Endothelial cell of umbilical vein (primary cell): ENCODE measurements around the gene C11orf65. TPM values are rescaled to one million over a fixed set of nuclear protein-coding genes. Genes with fewer than 3 reads are reported as not detected.

Experiments used
- BruUV-seq: library from RNA; stranded (reverse); fragments of 400-500 nt; replicated peaks from 2 replicates; lab custom pipeline; 2021; lab: Mats Ljungman, UMichigan
- CTCF ChIA-PET: fragments of 300-600, 350-600 bp; sonication (Branson Sonifier 250); formaldehyde crosslinking; loops from one replicate; lab custom pipeline; 2021; ENCODE audit warnings: antibody characterized with exemption, inconsistent platforms; lab: Charles Lee
- POLR2A ChIA-PET: fragments of 300-600, 350-600 bp; sonication (Branson Sonifier 250); formaldehyde crosslinking; loops from one replicate; lab custom pipeline; 2021; ENCODE audit warnings: antibody characterized with exemption, inconsistent platforms; lab: Charles Lee
- DNase-seq: peaks from one replicate; pipeline ENCODE4 v3.0.0-alpha.2; 2011; ENCODE audit warnings: low read depth, low spot score
- FAIRE-seq: peaks from 2 replicates; lab custom pipeline; 2011; peaks lifted over from hg19 to GRCh38; lab: Jason Lieb, UNC
- H2AFZ ChIP-seq: 2 replicates; pipeline ENCODE4 v1.6.0; 2012; ENCODE audit warnings: low read depth, low read length, control low read depth, inconsistent platforms
- H3K27ac ChIP-seq: 2 replicates; pipeline ENCODE4 v1.5.1; 2011; ENCODE audit warnings: low read depth, mild to moderate bottlenecking, control low read depth, low read length, moderate library complexity; ENCODE audit not compliant: insufficient read depth
- H3K27me3 ChIP-seq, 2 experiments: 2 replicates each; pipeline versions ENCODE4 v1.6.0 to v1.6.1; 2011; ENCODE audit warnings: low read length in 2 of 2, mixed read lengths in 1 of 2; ENCODE audit not compliant: control insufficient read depth in 2 of 2, insufficient read depth in 2 of 2
- H3K36me3 ChIP-seq, 2 experiments: 2 replicates in 1 of 2; 3 replicates in 1 of 2; pipeline ENCODE4 v1.5.1; 2011; ENCODE audit warnings: low read length in 2 of 2, mild to moderate bottlenecking in 1 of 2, moderate library complexity in 1 of 2; ENCODE audit not compliant: control insufficient read depth in 2 of 2, insufficient read depth in 2 of 2; ENCODE audit errors: extremely low read depth in 1 of 2
- H3K4me1 ChIP-seq: 3 replicates; pipeline ENCODE4 v1.5.1; 2011; ENCODE audit warnings: mild to moderate bottlenecking, low read length; ENCODE audit not compliant: control insufficient read depth, insufficient read depth; ENCODE audit errors: extremely low read depth
- H3K4me2 ChIP-seq: 2 replicates; pipeline ENCODE4 v1.6.1; 2011; ENCODE audit warnings: low read length, control low read depth, mixed read lengths; ENCODE audit not compliant: insufficient read depth
- H3K4me3 ChIP-seq, 3 experiments: fragments of 200-600 bp in 1 of 3; sonication (generic), shearing (Covaris generic) in 1 of 3; replicated peaks in 1 of 3; 2 replicates each; pipeline ENCODE4 v1.5.1; 2011 to 2016; ENCODE audit warnings: control low read depth in 3 of 3, low read length in 3 of 3, mild to moderate bottlenecking in 2 of 3, inconsistent platforms in 1 of 3, low read depth in 1 of 3, moderate library complexity in 1 of 3; ENCODE audit not compliant: insufficient read depth in 1 of 3
- H3K79me2 ChIP-seq: 2 replicates; pipeline ENCODE4 v1.6.0; 2012; ENCODE audit warnings: low read length, inconsistent platforms; ENCODE audit not compliant: control insufficient read depth, insufficient read depth
- H3K9ac ChIP-seq: replicated peaks from 2 replicates; pipeline ENCODE3; 2011; ENCODE audit warnings: low read length, control low read depth; ENCODE audit not compliant: insufficient read depth; ENCODE audit errors: extremely low read depth
- H3K9me1 ChIP-seq: replicated peaks from 3 replicates; pipeline ENCODE4 v1.6.0; 2011; ENCODE audit warnings: mild to moderate bottlenecking, low read length; ENCODE audit not compliant: control insufficient read depth, insufficient read depth; ENCODE audit errors: extremely low read depth
- H3K9me3 ChIP-seq: replicated peaks from 2 replicates; pipeline ENCODE4 v1.5.1; 2012; ENCODE audit warnings: low read length, inconsistent platforms; ENCODE audit not compliant: control insufficient read depth, insufficient read depth
- H4K20me1 ChIP-seq: replicated peaks from 2 replicates; pipeline ENCODE3; 2011; ENCODE audit warnings: mild to moderate bottlenecking, low read length; ENCODE audit not compliant: control insufficient read depth, insufficient read depth; ENCODE audit errors: extremely low read depth
- EZH2 ChIP-seq: IDR thresholded peaks from 2 replicates; pipeline ENCODE4 v1.6.1; 2012; ENCODE audit warnings: borderline replicate concordance, low read depth, mild to moderate bottlenecking, moderate library complexity, low read length, inconsistent platforms; ENCODE audit not compliant: severe bottlenecking
- FOS ChIP-seq: IDR thresholded peaks from 2 replicates; pipeline ENCODE4 v1.6.1; 2011; ENCODE audit warnings: mild to moderate bottlenecking, low read length, moderate library complexity, borderline replicate concordance; ENCODE audit not compliant: insufficient read depth
- GATA2 ChIP-seq: IDR thresholded peaks from 2 replicates; pipeline ENCODE4 v1.7.0; 2011; ENCODE audit warnings: low read depth, mild to moderate bottlenecking, moderate library complexity, mixed read lengths, low read length; ENCODE audit not compliant: insufficient read length, insufficient read depth
- JUN ChIP-seq: IDR thresholded peaks from 2 replicates; pipeline ENCODE4 v1.6.1; 2011; ENCODE audit warnings: borderline replicate concordance, low read depth; ENCODE audit not compliant: insufficient read length, insufficient read depth
- MYC ChIP-seq: IDR thresholded peaks from one replicate; pipeline ENCODE4 v1.6.1; 2011; ENCODE audit warnings: mild to moderate bottlenecking, low read depth, low read length
- POLR2A ChIP-seq: IDR thresholded peaks from 2 replicates; pipeline ENCODE4 v1.6.1; 2012; ENCODE audit warnings: low read depth, mild to moderate bottlenecking, control low read depth, low read length
- POLR2AphosphoS5 ChIP-seq: IDR thresholded peaks from 2 replicates; pipeline ENCODE4 v1.6.1; 2012; ENCODE audit warnings: low read depth, mild to moderate bottlenecking, control low read depth, low read length, moderate library complexity; ENCODE audit not compliant: insufficient read depth
- dilution Hi-C: fragments of 300-500 bp; cut with MboI; formaldehyde crosslinking; loops from one replicate; pipeline ENCODE4 v1.15.0; 2019; ENCODE audit warnings: low sequenced_read_pairs; ENCODE audit not compliant: extremely low pct_ligation_motif_present
- intact Hi-C: fragments of 100-400 bp; cut with micrococcal nuclease; formaldehyde crosslinking; loops from one replicate; pipeline ENCODE4 v1.10.0; 2022
- polyA plus RNA-seq, 4 experiments: library from polyadenylated mRNA; depleted of rRNA in 3 of 4; stranded (reverse) in 3 of 4; unstranded in 1 of 4; fragments of >200 nt; gene quantifications; 2 replicates each; pipeline versions ENCODE4 v1.2.1 to v1.2.3, GENCODE V29; 2011 to 2012; ENCODE audit warnings: missing spikeins in 1 of 4
- total RNA-seq: library from RNA; stranded (reverse); gene quantifications from 2 replicates; pipeline ENCODE4 v1.2.3, GENCODE V29; 2021
- TF ChIP-seq, protein P1 (sequence below), 2 donors: IDR thresholded peaks; 1 replicate in 1 of 2; 2 replicates in 1 of 2; pipeline ENCODE4 v1.5.1; 2011; ENCODE audit warnings: low read length in 2 of 2, mild to moderate bottlenecking in 2 of 2, moderate library complexity in 2 of 2, control low read depth in 1 of 2, inconsistent platforms in 1 of 2, low read depth in 1 of 2; ENCODE audit not compliant: insufficient read depth in 1 of 2; ENCODE audit errors: extremely low read depth in 1 of 2
- TF ChIP-seq, protein P2 (sequence below): IDR thresholded peaks from 2 replicates; pipeline ENCODE4 v1.6.1; 2011; ENCODE audit not compliant: insufficient read depth, insufficient read length

C11orf65 gene
- total and polyA plus RNA-seq, 2 donors (not counting 3 experiments of a cell fraction or from before 2014, with no cell fraction given) = not detected

DNA sequence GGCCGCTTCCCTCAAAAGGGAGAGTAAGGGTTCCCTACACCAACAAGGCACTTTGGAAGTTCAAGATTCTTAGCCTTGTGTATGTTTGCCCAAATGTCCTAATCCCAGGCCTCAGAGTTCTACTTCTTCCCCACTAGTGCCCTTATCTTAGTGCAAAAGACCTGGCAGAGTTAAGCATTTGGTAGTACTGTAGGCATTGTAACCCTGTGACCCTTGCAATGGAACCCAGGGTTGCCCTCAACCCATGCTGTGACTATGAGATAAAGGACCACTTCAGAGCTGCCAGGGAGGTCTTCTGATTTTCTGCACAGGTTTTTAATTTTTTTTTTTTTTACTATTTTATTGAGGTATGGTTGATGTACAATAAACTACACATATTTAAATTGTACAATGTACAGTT lies 65.1 kb downstream of the C11orf65 start:
- Histone ChIP-seq H3K9ac (no peak overlapping the region), H2AFZ (no peak overlapping the region), H3K36me3 (no peaks in the 10 kb centered on the region), H3K4me1 (no peaks in the 10 kb centered on the region), H4K20me1 (no peaks in the 10 kb centered on the region), H3K4me3 (no peak overlapping the region), H3K9me3 (no peaks in the 10 kb centered on the region), H3K79me2 (no peaks in the 10 kb centered on the region), H3K27me3 (no peaks in the 10 kb centered on the region), H3K27ac (no peak overlapping the region), H3K9me1 (no peaks in the 10 kb centered on the region), H3K4me2 (no peak overlapping the region)
- TF ChIP-seq EZH2 (no peak), JUN (no peak), MYC (no peak), POLR2A (no peak), POLR2AphosphoS5 (no peak), FOS (no peak), GATA2 (no peak)
- TF ChIP-seq, protein P1, sequence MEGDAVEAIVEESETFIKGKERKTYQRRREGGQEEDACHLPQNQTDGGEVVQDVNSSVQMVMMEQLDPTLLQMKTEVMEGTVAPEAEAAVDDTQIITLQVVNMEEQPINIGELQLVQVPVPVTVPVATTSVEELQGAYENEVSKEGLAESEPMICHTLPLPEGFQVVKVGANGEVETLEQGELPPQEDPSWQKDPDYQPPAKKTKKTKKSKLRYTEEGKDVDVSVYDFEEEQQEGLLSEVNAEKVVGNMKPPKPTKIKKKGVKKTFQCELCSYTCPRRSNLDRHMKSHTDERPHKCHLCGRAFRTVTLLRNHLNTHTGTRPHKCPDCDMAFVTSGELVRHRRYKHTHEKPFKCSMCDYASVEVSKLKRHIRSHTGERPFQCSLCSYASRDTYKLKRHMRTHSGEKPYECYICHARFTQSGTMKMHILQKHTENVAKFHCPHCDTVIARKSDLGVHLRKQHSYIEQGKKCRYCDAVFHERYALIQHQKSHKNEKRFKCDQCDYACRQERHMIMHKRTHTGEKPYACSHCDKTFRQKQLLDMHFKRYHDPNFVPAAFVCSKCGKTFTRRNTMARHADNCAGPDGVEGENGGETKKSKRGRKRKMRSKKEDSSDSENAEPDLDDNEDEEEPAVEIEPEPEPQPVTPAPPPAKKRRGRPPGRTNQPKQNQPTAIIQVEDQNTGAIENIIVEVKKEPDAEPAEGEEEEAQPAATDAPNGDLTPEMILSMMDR (IDR thresholded peaks at IDR 0.05; ENCODE audit: extremely low read depth in 1 of 2, insufficient read depth in 1 of 2, low read depth in 1 of 2, low read length in 2 of 2) = no peak
- TF ChIP-seq, protein P2, sequence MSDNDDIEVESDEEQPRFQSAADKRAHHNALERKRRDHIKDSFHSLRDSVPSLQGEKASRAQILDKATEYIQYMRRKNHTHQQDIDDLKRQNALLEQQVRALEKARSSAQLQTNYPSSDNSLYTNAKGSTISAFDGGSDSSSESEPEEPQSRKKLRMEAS = no peak
- CTCF ChIA-PET = no interaction called here
- dilution Hi-C loops = no loop called here
- DNase-seq = no peak
- no TSS peak for BruUV-seq
- POLR2A ChIA-PET = no interaction called here
- no peak for FAIRE-seq
- intact Hi-C loops = no loop called here
